ES-I3 (cell line): Measurements from ENCODE around the gene FAM131C.
"Not testable (repeated sequence)": the region's sequence is repeated elsewhere in the genome, so short reads cannot be mapped to it uniquely, and the experiment has no call there.

Experiments used
- H3K36me3 ChIP-seq: 2 replicates; pipeline ENCODE4 v1.6.1; 2013; ENCODE audit warnings: mild to moderate bottlenecking, low read length, control low read depth, moderate library complexity; ENCODE audit not compliant: insufficient read depth
- H3K4me1 ChIP-seq: 2 replicates; pipeline ENCODE4 v1.6.1; 2013; ENCODE audit warnings: mild to moderate bottlenecking, control low read depth, low read length; ENCODE audit not compliant: insufficient read depth
- H3K9ac ChIP-seq: 2 replicates; pipeline ENCODE4 v1.6.1; 2013; ENCODE audit warnings: low read depth, mild to moderate bottlenecking, low read length, moderate library complexity
- H3K9me3 ChIP-seq: 2 replicates; pipeline ENCODE4 v1.6.1; 2013; ENCODE audit warnings: mild to moderate bottlenecking, low read length, moderate library complexity; ENCODE audit not compliant: control insufficient read depth, insufficient read depth

FAM131C gene

GRCh38 chr1:16112596-16113555, 39.4 kb upstream of the FAM131C start:
- Histone ChIP-seq H3K4me1 (peaks cover 32% of the 10 kb centered on the region), H3K9me3 (peaks cover 4% of the 10 kb centered on the region; the same call in 1 of the 2 replicates), H3K9ac (no peak overlapping the region), H3K36me3 (no peaks in the 10 kb centered on the region)

- Histone ChIP-seq H3K9ac (no peak overlapping the region), H3K4me1 (peaks cover 27% of the 10 kb centered on the region), H3K36me3 (no peaks in the 10 kb centered on the region), H3K9me3 (peaks cover 4% of the 10 kb centered on the region; the same call in 1 of the 2 replicates)
Observed at GRCh38 chr1:16111771-16112595, 38.5 kb upstream of the FAM131C start.

DNA sequence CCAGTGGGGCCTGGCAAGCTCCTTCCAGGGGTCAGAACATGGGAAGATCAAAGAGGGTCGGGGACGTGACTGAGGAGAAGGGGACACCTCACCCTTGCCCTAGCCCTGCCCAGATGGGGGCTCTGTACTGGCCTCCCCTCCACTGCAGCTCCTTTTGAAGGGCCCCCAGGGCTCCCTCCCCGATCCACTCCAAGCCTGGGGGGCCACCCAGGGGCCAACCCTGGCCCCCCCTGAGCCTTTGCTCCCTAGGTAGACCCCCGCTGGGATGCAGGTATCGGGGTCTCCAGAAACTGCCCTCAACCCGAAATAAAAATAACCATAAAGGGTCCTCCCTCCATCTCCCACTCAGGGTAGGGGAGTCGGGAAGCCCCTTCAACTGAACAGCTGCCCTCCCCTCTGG, 37.4 kb upstream of the FAM131C start:
- H3K4me1 ChIP-seq, result peaks cover 17% of the 10 kb centered on the region; the same call in 1 of the 2 replicates
- no peak overlapping the region for H3K9ac ChIP-seq
- peaks cover 4% of the 10 kb centered on the region; the same call in 1 of the 2 replicates for H3K9me3 ChIP-seq
- H3K36me3 ChIP-seq, result no peaks in the 10 kb centered on the region

DNA sequence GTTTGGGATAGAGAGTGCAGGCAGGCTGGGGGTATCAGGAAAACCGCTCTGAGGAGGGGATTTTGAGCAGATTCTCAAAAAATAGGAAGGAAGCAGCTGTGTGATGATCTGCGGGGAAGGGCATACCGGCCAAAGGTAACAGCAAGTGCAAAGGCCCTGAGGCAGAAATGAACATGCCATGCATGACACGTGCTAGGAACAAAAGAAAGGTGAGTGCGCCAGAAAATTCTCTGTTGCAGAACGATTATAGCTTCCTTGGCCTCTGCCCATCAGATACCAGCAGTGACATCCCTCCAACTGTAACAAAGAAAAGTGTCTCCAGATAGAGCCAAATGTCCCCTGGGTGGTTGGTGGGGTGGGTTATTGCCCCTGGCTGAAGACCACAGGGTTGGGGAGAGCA, 37.0 kb upstream of the FAM131C start:
- no peak overlapping the region for H3K9ac ChIP-seq
- H3K4me1 ChIP-seq, result peaks cover 15% of the 10 kb centered on the region; the same call in 1 of the 2 replicates
- no peaks in the 10 kb centered on the region for H3K36me3 ChIP-seq
- H3K9me3 ChIP-seq, result peaks cover 4% of the 10 kb centered on the region; the same call in 1 of the 2 replicates

DNA sequence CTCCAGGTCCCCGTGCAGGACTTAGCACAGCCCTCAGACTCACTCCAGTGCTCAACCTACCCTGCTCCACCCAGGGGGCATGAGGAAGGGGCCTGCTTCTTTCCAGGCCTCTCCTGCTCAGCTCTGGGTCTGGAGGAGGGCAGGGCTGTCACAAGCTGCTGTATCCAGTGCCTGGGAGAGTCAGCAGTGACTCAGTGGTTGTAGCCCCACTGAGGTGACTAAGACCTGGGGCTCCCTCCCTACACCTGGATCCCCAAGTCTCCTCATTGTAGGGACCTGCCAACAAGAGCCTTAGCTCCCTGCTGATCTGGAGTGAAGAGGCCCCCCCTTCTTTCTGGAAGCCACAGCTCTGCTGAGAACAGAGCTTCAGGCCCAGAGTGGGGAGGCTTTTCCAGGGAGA, 36.1 kb upstream of the FAM131C start:
- peaks cover 12% of the 10 kb centered on the region; the same call in 1 of the 2 replicates for H3K4me1 ChIP-seq
- no peak overlapping the region for H3K9ac ChIP-seq
- H3K36me3 ChIP-seq, result no peaks in the 10 kb centered on the region
- peaks cover 4% of the 10 kb centered on the region; the same call in 1 of the 2 replicates for H3K9me3 ChIP-seq

DNA sequence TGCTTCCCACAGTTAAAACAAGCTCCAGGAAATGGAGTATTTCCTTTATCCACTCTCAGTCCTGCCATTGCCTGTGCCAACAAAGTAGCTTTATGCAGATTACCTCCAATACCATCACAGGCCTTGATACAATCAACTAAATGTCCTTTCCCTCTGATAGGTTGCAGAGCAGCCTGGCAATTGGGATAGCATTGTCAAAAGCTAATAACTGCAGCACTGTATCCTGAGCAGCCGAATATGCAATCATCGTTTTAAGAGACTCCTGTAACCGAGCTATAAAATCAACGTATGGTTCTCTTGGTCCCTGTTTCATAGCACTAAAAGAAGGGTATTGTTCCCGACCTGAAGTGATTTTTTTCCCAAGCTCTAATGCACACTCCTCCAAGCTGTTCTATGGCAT, 33.6 kb upstream of the FAM131C start:
- H3K4me1 ChIP-seq, H3K9ac ChIP-seq, H3K9me3 ChIP-seq, H3K36me3 ChIP-seq: not testable (repeated sequence)

DNA sequence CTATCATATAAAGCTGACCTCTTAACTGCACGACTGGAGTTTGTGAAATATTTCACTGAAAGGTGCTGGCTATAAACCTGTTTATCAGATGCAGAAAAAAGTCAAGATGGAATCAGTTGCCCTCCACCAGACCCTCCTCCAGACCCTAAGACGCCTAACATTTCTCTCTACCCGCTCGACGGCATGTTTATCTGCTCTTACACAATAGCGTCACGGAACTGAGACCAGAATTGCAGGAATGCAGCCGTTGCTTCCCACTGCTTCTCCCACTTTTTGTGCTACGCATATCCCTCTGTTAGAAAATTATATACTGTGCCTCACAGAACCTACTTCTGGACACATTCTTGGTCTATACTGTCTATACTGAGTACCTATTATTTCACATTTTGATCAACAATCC, 28.2 kb upstream of the FAM131C start:
- Histone ChIP-seq H3K4me1 (no peaks in the 10 kb centered on the region), H3K9me3 (peaks cover 4% of the 10 kb centered on the region; the same call in 1 of the 2 replicates), H3K9ac (no peak overlapping the region), H3K36me3 (no peaks in the 10 kb centered on the region)

DNA sequence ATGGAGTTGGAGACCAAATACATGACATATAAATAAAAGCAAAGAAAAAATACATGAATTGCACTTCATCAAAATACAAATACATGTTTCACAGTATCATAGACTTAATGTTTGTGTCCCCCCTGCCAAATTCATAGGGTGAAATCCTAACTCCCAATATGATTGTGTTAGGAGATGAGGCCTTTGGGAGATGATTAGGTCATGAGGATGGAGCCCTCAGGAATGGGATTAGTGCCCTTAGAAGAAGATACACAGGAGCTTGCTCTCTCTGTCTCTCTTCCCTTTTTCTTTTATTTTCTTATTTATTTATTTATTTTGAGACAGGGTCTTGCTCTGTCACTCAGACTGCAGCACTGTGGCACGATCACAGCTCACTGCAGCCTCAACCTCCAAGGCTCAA, 26.0 kb upstream of the FAM131C start:
- peaks cover 4% of the 10 kb centered on the region; the same call in 1 of the 2 replicates for H3K9me3 ChIP-seq
- H3K9ac ChIP-seq, result no peak overlapping the region
- no peaks in the 10 kb centered on the region for H3K36me3 ChIP-seq
- H3K4me1 ChIP-seq, result no peaks in the 10 kb centered on the region

GRCh38 chr1:16095447-16095846, 22.0 kb upstream of the FAM131C start:
- H3K9ac ChIP-seq, result no peak overlapping the region

GRCh38 chr1:16094453-16095158, 21.2 kb upstream of the FAM131C start:
- H3K9ac ChIP-seq, result no peak overlapping the region
- no peaks in the 10 kb centered on the region for H3K9me3 ChIP-seq
- no peaks in the 10 kb centered on the region for H3K36me3 ChIP-seq
- peaks cover 5% of the 10 kb centered on the region; the same call in 1 of the 2 replicates for H3K4me1 ChIP-seq

More at GRCh38 chr1:16095447-16095846, 22.0 kb upstream of the FAM131C start:
- H3K9me3 ChIP-seq, result no peaks in the 10 kb centered on the region
- H3K36me3 ChIP-seq, result no peaks in the 10 kb centered on the region
- peaks cover 5% of the 10 kb centered on the region; the same call in 1 of the 2 replicates for H3K4me1 ChIP-seq

DNA sequence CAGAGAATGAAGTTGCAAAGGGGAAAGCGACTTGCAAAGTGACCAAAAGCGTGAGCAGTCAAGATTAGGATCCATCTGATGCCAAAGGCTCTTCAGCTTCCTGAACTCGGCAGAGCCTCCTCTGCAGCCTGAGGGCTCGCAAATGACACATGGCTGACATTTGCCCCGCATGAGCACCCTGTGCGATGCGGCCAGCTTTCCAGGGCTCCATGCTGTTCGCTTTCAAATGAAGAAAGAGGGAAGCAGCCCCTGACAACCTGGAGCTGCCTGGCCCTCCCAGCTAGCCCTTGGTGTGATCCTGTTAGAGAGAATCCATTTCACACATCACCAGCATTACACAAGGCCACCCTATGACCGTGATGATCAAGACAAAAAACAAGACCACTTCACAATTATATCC, 20.2 kb upstream of the FAM131C start:
- H3K4me1 ChIP-seq, result peaks cover 9% of the 10 kb centered on the region; the same call in 1 of the 2 replicates
- H3K36me3 ChIP-seq, result no peaks in the 10 kb centered on the region
- no peaks in the 10 kb centered on the region for H3K9me3 ChIP-seq
- no peak overlapping the region for H3K9ac ChIP-seq

GRCh38 chr1:16092923-16093511, 19.6 kb upstream of the FAM131C start:
- no peaks in the 10 kb centered on the region for H3K9me3 ChIP-seq
- no peak overlapping the region for H3K9ac ChIP-seq
- no peaks in the 10 kb centered on the region for H3K36me3 ChIP-seq
- H3K4me1 ChIP-seq, result peaks cover 13% of the 10 kb centered on the region; the same call in 1 of the 2 replicates

DNA sequence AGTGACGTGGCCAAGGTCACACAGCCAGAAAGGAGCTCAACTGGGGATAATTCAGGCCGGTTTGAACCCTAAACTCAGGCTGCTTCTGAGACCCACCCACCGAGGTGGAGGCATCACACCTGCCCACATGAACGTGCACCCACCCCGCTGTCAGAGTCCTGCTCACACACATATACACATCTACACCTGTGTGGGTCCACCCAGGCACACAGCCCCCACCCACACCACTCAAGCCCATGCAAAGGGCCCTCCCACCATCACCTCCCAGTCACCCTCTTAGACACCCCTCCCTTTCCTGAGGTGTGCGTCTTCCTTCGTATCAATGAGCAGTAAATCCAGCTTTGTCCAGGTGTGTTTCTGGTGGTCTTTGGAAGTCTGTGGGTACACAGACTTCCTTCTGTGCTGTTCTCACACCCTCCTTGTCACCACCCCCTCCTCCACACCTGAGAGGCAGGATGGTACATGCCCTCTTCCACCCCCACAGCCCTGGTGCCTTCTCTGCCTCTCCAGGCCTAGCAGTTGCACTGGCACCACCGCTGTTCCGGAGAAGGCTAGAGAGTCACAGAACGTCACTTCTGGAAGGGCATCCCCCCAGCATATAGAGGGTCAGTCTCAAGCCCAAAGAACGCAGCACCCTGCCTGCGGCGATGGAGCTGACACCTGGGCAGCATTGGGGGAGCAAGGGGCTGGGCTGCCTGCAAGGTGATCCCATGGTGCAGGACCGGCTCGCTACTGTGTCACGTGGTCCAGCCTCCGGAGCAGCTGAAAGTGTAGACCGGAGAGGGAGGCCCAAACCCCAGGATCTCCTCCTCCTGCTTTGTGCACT, 18.9 kb upstream of the FAM131C start:
- no peaks in the 10 kb centered on the region for H3K9me3 ChIP-seq
- H3K4me1 ChIP-seq, result peaks cover 16% of the 10 kb centered on the region; the same call in 1 of the 2 replicates
- H3K9ac ChIP-seq, result no peak overlapping the region
- no peaks in the 10 kb centered on the region for H3K36me3 ChIP-seq
